CD4-positive, alpha-beta T cell treated with Interferon alpha-2 for 1 hour (primary cell): ENCODE measurements around the gene MIEF1.

Source experiments
- DNase-seq, 2 donors: peaks; one replicate each; pipeline ENCODE4 v3.0.0-alpha.2; 2020 to 2022

The MIEF1 gene

DNA sequence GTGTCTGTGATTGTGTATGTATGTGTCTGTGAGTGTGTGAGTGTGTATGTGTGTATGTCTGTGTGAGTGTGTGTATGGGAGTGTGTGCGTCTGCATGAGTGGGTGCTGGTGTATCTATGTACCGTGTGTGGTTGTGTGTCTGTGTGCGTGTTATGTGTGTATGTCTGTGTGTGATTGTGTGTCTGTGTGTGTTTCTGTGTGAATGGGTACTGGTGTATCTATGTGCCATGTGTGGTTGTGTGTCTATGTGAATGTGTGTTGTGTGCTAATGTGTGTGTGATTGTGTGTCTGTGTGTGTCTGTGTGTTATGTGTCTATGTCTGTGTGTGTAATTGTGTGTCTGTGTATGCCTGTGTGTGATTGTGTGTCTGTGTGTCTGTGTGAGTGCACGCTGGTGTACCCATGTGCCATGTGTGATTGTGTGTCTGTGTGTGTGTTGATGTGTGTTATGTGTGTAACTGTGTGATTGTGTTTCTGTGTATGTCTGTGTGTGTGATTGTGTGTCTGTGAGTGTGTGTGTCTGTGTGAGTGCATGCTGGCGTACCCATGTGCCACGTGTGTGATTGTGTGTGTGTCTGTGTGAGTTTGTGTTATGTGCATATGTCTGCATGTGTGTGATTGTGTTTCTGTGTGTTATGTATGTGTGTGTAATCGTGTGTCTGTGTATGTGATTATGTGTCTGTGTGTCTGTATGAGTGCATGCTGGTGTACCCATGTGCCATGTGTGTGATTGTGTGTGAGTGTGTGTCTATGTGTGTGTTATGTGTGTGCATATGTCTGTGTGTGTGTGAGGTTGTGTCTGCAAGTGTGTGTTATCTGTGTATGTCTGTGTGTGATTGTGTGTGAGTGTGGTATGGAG, 61.7 kb downstream of the MIEF1 start:
- no peak for DNase-seq

GRCh38 chr22:39565414-39565944, 63.4 kb downstream of the MIEF1 start:
- DNase-seq, result no peak

DNA sequence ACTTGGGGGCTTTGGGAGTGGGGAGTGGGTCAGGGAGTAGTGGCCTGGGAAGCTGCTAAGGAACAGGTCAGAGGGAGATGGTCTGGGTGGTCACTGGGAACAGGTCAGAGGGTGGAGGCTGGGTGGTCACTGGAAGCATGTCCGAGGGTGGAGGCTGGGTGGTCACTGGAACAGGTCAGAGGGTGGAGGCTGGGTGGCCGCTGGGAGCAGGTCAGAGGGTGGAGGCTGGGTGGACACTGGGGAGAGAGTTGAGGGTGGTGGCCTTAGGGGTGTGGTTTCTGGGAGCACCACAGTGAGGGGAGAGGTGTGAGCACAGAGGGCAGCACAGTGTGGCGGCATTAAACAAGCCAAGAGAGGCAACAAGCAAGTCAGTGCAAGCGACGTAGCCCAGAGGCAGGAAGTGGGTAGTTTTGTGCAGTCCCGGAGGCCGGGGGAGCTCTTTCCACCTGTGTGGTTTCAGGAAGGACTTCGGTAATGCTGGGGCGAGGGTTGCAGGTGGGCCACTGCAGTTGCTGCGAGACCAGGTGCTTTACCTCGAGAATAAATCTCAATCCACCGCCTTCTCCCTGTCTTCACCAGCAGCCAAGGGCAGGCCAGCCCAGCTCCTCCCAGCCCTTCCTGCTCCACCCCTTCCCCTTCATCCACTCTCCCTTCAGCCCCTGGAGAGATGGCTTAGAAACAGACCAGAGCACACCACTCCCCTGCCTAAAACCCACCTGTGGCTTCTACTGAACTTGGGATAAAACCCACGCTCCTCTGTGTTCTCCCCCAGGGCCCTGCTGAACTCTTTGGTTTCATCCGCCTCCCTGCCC, 65.3 kb downstream of the MIEF1 start:
- DNase-seq, result peak; percentile 27 to 54
